GM21526 (cell line): ENCODE data around the gene PI4K2A.
"Not testable (repeated sequence)": the region's sequence is repeated elsewhere in the genome, so short reads cannot be mapped to it uniquely, and the experiment has no call there.

Source experiments
- ATAC-seq: cut with Tn5 transposase; IDR thresholded peaks from one replicate; pipeline ENCODE4 v1.9.1; 2021; ENCODE audit warnings: moderate library complexity; ENCODE audit not compliant: unreplicated experiment, low FRiP score

The PI4K2A gene

DNA sequence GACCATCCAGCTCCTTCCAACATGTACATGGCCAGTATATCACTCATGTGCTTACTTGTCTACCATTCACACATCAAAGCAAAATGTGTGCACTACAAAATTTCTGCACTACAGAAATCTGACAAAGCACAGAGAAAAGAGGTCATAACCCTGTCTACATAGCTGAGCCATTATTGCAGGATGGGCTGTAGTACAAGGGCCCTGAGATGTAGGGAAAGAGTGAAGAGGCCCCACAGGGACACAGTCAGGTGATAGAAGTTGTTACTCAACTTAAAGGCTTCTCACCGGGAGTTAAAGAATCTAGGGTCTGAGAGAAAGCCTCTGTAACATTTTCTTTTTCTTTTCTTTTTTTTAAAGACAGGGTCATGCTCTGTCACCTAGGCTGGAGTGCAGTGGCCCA, 29.1 kb downstream of the PI4K2A start:
- no peak for ATAC-seq

DNA sequence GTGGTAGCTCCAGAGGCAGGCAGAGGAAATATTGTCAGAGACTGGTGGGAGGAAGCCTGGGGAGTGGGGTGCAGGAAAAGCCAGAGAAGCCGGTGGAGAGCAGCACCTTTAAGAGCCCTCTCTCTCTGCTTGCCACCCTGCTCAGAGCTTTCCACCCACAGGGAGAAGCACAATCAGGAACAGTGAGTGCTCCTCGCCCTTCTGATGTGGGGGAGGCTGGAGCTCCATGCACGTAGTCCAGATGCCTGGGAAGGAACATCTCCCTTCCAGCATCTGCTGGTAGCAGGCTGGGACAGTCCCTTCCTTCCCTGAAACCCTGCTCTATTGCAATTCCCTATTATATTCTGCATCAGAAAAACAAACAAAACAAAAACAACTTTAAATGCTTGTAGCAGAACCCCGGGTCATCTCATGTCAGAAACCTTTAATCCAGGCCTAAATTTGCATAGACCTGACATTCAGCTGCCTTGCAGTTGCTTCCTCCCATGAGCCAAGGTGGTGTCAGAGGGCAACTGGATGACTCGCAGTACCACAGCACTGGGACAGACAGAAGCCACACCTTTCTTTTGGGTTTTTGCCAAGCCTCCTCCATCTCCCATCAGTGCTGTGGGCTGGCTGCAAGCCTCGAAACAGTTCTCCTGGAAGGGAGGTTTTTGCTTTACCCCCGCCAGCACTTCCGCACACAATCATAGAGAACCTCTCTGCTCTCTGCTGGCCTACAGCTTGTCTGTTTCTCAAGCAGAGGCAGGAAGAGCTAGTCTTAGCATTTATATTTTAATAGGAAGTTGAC, 33.5 kb downstream of the PI4K2A start:
- no peak for ATAC-seq

DNA sequence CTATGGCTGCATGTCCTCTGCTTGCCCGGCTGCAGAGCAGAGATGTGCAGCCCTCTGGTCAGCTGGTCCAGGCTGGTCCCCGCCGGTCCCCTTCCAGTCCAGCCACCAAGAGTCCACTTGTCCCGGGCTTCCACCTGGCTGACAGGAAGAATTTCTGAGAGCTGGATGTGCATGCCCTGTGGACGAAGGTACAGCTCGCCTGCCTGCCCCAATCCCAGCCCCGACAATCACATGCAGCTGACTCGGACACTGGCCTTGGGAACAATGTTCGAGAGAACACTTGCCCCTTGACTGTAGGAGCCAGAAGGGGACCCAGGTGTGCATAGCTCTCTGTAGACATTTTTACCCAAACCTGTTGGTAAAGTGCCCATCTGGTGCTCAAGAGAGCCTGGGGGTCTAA, 34.8 kb downstream of the PI4K2A start:
- no peak for ATAC-seq

DNA sequence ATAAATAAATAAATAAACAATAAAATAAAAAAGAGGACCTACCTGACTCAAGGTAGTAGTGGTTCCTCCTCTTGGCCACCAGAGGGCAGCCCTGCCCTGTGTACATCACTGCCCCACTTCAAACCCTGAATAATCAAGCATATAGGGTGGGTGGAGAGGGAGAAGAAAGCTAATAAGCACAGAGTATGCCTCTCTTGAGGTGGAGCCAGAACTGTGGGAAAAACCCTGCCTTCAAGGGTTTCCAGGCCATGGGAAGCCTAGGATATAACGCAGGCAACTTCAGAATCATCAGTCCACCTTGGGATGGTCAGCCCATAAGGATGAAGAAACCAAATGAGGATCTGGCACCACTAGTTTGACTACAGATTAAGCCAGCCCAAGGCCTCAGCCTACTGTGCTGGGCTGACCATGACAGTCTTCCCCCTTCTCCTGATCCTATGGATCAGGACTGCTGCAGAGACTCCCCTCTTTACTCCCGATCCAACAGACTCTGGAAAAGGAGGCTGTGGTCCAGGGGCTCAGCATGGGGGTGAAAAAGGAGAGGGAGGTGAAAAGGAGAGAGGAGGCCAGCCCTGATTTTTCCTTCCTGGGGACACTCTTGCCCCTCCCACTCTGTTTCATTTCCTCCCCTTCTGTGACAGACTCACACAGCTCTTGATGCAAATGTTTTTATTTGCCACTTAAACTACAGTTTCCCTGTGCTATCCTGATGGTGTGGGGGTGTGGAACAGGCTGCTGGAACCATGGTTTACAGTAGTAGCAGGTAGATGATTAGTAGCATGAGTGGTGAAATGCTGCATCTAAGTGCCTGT, 36.5 kb downstream of the PI4K2A start:
- peak; percentile 55 for ATAC-seq

DNA sequence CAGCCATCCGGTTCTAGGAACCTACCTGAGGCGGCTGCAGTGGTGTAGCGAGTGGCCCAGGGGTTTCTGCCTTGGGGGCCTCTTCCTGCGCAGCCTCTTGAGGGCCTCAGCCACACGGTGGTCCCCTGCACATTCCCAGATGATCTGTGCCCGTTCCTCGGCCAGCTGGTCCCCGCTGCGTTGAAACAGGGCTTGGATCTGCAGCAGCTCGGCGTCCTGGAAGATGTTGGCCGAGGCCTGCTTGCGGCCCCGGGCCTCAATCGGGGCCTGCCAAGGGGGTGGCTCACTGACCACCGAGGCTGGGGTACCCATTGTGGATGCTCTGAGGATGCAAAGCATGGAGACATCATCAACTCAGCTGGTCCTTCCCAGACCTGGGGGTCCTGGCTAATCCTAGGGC, 39.1 kb downstream of the PI4K2A start:
- no peak for ATAC-seq

DNA sequence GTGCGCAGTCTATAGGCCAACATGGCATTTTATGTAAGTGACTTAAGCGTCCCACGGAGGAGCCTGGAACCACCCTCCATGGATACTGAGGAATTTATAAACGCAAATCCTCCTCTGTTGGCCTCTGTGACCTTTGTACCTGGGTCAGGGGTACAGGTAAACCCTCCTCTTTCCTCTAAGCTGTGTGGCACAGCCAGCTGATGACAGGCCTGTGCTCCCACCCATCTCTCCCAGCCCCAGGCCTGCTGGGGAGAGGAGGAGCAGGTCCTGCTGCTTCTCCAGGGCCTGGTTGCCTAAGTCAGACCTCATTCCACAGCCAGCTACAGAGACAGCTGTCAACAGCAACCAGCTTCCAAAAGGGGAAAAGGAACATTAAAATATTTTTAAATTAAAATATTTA, 41.6 kb downstream of the PI4K2A start:
- no peak for ATAC-seq

DNA sequence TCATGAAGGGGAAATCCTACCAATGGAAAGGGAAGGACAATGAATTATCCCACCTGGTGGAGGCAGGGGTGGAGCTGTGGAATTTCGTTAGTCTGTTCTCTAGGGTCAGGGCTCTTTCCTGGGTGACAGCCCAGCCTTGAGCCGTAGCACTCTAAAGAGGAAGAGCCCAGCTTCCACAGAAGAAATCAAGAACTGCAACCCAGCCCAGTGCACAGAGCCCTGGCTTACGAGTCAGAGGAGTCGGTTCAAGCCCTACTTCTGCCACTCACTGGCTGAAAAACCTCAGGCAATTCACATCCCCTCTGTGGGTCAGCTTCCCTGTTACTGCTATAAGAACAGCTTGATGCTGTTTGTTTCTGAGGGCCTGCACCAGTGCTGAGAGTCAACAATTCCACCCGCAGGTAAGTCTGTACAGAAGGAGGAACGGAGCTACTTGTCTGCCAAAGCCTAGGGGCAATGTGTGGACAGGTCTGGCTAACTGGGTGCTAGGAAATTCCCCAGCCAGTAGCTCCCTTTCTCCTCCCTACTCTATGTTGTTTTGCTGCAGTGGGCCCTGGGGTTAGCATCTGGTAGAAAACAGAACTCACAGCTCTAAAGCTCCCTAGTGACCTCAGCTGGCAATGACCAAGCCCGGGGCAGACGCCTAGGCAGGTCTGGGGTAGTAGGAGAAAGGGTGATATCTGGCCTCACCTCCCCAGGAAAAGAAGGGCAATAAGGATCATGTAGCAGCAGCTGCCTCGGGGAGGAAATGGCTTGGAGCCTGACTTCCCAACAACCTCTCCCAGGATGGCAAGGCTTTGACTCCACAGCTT, 43.3 kb downstream of the PI4K2A start:
- ATAC-seq: no peak

DNA sequence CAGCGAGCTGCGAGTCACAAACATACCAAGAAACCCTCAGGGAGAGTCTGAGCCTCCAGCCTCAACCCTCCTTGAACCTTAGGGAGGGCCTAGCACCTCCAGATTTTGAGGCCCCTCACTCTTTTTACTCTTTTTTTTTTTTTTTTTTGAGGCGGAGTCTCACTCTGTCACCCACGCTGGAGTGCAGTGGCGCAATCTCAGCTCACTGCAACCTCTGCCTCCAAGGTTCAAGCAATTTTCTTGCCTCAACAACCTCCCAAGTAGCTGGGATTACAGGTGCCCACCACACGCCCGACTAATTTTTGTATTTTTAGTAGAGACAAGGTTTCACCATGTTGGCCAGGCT, 43.9 kb downstream of the PI4K2A start:
- not testable (repeated sequence) for ATAC-seq

DNA sequence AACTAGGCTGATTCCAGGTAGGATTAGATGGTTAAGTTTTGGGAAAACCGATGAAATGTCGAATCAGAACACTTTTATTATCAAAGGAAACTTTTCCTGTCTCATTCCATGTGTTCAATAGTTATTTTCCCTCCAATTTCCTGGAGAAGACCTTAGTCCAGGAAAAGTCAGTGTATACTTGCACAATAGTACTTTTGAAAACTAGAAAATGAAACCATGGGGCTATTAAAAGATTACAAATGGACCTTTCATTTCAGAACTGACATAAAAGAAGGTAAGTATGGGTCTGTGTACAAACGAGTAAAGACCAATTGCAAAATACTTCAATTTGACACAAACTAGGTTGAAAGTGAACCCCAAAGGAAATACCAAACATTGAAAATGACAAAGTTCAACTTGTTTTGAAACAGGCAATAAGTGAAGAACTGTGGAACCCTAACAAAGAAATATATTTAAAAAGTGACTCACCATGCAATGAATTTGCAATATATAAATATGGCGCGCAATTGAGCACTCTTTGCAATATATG, 44.5 kb downstream of the PI4K2A start:
- no peak for ATAC-seq

DNA sequence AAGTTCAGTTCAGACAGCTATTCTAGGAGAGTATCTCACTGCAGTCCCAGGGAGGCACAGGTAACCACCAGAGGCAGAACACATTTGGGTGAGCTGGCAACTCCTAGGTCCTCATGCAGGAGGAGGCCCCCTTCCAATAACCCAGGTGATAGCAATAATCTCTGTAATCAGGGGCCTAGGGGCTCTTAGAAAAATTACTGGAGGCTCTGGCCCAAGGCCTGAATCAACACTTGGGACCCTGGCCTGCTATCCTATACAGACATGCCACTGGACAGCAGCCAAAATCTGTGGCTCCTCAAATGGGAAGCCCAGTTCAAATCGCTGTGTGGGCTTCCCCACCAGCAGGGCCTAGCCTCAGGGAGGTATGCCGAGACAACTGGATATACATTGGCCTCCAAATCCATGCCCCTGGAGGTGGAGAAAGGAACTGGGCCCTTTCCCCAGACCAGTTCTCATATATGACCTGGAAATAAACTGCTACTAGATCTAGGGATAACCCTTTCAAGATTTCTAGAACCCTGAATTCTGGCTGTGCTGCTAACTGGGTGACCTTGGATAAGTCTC, 45.0 kb downstream of the PI4K2A start:
- ATAC-seq: no peak

DNA sequence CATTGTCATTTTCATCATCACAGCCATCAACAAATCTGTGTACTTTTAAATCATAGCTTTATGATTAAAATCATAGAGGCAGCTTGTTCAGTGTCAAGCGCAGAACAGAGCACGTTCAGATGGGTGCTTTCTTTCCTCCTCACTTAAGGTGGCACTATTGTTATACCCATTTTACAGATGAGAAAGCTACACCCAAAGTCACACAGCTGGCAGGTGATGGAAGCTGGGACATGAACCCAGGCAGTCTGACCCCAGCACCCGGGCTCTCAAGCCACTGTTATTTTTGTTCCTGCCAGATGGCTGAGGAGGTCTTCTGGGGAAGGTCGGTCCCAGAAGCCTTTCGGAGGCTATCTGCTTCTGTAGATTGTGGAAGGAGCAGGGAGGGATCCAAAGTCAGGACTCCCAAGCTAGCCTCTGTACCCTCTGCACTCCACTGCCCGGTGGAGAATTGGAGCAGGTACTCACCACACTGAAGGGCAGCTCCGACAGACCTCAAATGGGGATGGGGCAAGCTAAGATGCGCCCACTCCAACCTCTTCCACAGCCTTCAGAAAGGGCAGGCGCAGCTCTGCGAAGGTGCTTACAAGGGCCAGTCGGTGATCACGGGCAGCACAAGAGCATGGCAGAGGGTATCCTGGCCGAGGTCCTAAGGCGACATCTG, 46.0 kb downstream of the PI4K2A start:
- no peak for ATAC-seq

DNA sequence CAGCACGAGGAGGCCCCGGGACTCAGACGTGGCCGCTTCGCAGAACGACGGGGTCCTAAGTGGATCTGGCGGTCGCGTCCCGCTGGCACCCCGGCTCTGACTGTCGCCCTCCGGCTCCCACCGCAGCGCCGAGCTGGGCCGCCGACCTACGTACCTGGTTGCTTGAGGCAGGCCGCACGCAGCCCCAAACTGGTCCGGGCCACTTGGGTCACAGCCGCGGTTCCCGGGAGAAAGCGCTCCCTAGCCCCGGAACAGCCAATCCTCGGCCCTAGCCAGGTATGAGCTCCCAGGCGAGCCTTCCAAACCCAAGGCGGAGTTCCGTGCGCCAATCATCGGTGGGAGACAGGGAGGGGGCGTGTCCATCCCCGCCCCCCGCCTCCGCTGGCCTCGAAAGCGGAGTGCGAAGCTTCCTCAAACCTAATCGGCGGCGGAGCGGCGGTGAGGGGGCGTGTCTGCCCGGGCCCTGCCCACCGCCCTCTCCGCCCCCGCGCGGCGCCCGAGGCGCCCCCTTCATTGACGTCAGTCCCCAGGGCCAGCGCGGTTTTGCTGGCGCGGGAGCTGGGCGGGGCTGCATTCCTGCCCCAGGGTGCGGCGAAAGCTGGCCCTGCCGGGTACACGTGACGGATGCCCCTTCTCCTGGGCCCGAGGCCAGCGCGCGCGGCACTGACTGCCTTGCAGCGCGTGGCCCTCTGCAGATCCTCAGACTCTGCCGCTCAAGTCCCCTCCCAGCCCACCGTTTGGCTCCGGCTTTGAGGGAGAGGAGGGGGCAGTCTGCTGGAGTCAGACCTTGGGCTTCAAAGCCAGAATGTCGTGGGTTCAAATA, 46.7 kb downstream of the PI4K2A start, which contains the start of gene AVPI1:
AVPI1 (minus strand) TSS at position 280 of the 823 bp plus-strand sequence. CDS start 7,336 bp downstream, outside the sequence.
- ATAC-seq: peak; percentile 95

DNA sequence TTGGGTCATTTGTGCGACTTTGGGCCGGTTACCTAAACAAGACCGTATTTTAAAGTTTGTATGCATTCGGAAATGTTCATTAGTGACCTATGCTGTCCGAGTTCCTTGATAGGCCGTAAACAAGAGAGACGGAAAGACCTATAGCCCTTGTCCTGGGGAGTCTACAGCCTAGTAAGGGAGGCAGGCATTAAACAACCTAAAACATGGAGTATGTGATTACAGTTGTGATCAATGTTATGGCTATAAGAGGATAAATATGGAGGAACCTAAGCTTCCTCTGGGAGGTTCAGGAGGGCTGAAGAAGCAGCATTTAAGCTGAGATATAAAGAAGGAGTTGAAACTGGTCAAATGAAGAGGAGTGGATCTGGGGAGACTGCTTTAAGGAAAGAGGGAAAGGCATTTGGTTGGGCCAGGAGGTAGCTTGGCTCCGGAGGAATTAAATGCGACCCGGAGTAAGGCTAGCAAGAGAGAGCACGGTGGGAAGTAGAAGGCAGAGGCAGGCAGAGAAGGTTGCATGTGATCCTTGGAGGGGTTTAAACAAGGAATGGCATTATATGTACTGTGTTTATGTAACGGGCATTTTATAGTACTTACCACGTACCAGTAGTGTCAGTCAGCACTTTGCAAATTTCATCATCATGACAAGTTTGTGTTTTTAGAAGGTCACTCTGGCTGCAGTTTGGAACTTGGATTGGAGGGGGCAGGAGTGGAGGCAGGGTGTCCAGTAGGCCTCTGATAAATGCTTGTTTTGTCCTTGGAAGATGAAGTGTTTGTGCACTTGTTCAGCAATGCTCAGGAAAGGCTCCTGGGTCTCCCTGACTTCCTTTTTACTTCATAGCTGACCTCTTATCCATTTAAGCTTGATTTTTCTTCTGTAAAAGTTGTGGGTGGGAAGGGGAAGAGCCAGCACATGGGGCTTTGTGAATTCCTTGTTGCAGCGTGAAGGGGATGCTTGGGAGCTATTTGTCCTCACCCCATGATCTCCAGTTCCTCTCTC, 47.6 kb downstream of the PI4K2A start:
- ATAC-seq: no peak

DNA sequence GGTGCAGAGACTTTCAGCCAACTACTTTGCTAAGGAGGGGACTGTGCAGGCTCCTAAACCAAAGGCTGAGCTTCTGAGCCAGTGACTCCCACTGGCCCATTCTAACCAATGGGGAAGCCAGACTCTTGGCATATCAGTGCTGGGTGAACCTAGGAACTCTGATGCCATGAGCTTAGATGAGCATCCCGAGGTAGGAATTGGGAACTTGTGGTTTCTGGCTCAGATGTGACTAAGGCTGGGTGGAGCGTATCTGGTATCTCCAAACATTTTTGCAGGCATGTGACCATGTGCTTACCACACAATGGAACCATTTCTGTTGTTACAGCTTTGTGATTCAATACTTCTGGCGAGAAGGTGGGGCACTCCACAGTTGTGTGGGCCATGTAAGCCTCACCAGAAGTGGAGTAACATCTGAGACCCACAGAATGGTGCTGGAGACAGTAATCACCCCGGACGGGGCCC, 49.1 kb downstream of the PI4K2A start:
- ATAC-seq: no peak

DNA sequence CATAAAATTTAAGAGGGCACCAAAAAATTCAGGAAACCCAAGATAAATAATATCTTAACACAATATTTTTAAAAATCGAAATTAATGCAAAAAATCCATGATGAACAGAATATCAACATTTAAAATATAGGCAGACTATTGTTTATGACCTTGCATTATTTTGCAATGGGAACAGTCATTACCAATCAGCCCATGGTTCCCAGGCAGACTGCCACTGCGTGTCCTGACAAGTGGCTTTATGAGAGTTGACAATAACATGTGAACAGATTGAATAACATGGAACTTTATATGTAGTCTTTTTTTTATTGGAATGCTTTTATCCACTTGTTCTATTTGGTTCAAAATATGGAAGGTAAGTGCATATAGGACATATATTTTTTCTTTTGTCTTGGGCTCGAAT, 49.7 kb downstream of the PI4K2A start:
- no peak for ATAC-seq

DNA sequence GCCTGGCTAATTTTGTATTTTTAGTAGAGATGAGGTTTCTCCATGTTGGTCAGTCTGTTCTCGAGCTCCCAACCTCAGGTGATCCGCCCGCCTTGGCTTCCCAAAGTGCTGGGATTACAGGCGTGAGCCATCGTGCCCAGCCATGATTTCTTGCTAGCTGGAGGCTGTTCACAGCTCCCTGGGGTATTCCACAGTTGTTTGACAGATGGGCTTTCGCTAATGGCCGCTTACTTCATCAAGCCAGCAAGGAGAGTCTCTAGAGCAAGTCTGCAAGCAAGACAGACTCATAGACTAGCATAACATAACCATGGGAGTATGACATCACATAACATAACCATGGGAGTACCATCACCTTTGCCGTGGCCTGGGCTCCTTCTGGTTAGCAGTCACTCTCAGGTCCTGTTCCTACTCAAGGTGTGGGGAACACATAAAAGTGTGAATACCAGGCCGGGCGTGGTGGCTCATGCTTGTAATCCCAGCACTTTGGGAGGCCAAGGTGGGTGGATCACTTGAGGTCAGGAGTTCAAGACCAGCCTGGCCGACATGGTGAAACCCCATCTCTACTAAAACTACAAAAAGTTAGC, 57.7 kb downstream of the PI4K2A start:
- ATAC-seq: not testable (repeated sequence)

DNA sequence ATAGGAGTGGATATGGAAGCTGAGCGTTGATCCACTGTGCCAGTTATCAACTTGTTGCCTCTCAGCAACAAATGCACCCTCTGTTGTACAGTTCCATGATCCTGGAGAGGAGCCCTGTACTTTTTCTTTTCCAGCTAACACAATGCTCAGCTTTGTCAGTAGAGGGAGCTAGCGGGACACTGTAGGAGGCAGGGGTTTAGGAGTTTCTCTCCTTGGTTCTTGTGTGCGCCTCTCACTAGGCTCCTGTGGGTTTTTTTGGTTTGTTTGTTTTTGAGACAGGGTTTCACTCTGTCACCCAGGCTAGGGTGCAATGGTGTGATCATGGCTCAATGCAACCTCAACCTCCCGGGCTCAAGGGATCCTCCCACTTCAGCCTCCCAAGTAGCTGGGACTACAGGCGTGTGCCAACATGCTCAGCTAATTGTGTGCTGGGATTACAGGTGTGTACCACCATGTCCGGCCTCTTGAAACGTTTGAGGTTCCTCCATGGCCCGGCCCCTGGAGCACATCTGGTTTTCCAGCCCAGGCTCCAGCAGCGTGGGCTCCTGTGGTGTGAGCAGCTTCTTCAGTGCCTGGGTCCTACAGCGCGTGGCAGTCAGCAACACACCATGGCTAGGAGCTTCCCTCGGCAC, 61.1 kb downstream of the PI4K2A start:
- peak; percentile 70 for ATAC-seq
